Stimulated activated CD8-positive, alpha-beta memory T cell treated with anti-CD3 and anti-CD28 coated beads, Interleukin-4, amount 100 ng/mL, for 48 hours (primary cell): ENCODE measurements around the gene CACNA2D2.
A peak's percentile ranks its signal among the peaks of the same experiment; 100 is the strongest.

Experiments
- DNase-seq: peaks from one replicate; pipeline ENCODE4 v3.0.0-alpha.2; 2020

Gene CACNA2D2

DNA sequence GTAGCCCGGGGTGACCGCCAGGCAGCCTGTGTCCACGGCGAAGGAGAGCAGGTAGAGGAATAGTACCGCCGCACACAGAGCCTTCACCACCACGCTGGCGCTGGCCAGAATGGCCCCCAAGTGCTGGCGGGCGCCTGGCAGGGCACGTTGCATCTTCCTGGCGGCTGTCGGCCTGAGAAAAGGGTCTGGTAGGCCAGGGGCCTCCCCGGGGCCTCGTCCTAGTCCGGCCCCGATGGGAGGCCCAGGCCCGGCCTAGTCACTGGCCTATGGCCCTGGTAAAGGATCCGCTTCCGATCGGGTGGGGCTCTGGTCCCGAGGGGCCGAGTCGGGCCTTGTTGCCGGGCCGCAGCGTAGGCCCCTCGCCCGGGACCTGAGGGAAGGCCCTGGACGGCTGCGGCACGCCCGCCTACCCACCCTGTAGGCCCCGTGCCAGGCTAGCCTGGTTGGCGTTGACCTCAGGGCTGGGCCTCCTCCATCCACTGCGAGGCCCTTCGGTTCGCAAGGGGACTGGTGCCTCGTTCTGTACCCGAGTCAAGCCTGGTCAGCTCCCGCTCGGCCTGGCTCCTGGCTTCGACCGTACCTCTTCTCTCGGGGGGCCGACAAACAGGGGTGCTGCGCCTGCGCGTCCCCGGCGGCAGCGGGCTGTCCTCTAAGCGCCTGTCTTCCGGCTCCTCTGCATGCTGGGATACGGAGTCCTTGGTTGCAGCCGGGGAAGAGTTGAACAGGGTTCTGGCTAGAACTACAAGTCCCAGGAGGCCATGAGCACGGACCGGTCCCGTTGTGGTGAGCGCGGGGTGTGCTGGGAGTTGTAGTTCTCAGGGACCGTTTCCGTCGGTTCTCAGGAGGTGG is 144.3 kb downstream of the CACNA2D2 start, which contains the start of gene TMEM115:
TMEM115 (minus strand) TSS at position 611 of the 849 bp plus-strand sequence; CDS start at position 153, 458 bp downstream.
- DNase-seq = peak; percentile 96

DNA sequence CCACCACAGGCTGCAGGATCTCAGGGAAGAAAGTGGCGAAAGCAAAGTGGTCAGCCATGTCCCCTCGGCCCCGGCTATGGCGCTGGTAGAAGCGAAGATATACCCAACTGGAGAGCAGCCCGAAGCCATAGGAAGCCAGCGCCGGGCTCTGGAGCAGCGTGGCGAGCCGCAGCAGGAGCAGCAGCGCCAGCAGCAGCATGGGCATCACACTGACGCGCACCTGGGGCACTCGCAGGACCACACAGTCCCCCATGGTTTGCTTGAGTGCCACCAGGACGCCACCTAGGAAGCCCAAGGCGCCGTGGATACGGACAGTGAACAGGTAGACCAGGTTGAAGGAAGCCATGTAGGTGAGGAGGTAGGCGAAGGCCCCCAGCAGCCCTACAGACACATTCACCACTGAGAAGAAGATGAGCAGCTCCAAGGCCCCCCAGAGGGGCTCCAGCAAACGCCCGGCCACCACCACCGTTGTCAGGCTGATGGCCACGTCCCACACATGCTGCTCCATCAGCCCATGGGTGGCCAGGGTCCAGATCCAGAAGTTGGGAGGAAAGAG is 145.0 kb downstream of the CACNA2D2 start:
- DNase-seq = no peak

DNA sequence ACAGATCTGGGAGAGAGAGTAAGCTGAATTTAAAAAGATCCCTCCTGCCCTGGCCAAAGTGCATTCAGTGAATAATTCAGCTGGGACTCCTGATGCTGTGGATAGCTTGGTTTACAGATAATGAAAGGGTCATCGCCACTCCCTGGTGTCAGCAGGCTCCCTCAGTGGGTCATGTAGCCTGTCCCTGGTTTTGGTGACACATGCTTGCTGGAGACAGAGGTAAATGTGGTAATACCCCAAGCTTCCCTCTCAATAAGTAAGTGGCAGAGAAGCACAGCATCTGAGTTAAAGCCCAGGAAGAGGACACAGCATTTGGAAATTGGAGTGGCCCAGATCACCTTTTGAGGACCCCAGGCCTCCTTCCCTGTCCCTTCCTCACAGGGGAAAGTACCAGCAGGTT is 146.0 kb downstream of the CACNA2D2 start:
- no peak for DNase-seq

DNA sequence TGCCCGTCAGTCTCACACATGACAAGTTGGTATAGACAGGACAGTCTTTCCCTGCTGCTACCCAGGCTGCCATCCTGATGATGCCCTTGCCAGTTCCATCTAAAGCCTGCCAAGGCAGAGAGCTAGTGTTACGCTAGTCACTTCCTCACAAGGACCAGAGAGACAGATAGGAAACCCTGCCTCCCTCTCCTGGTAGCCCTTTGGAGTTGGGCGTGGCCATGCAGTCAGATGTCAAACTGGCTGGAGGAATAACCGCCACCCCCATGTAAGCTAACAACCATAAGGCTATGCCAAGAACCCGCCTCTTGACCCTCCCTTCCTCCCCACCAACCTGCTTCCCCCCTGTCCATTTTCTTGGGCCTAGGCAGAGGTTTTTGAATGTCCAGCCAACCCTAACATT is 146.9 kb downstream of the CACNA2D2 start:
- DNase-seq = no peak

DNA sequence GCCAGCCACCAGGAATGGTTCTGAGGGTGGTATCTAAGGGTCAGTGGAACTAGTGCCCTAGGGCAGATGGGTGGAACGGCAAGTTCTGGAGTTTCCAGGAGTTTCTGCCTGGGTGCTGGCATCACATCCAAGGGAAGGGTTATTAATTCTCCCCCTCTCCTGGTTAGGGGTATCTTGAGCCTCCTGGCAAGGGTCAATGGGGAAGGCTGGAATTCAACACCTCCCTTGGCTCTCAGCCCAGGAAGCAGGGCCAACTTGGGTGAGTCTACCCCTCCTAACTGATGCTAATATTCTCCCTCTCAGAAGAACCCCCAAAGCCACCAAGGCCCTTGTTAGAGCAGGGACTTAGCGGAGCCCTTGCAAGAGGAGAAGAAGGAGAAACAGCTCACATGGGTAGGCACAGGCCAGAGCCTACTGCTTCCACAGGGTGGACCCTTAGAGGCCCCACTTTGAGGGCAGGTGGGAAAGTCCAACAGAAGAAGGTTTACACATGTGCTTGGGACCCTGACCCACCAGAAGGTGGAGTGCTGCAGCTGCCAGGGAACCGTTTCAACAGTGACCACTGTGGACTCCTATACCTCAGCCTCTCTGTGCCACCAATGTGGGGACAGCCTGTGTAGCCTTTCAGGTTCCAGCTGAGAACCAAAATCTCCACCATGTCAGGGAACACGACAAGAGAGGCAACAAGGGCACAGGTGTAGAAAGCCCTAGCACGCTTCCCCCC is 147.4 kb downstream of the CACNA2D2 start:
- no peak for DNase-seq

DNA sequence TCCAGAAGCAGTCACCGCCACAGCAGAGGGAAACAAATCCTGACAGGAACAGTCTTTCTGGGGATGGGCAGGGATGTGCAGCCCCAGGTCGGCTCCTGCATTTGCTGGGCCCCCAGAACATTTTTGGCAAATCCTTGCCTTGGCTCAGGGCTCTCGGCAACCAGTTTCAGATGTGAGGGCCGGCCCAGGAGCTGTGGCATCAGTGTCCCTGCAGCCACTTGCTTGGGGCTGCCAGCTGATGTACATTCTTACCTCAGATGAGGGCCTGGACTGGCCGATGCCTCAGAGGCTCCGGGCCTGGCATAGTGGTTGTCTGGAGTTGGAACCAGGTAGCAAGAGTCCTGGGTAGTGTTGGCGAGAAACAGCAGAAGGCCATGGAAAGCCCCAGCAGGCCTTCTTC is 148.6 kb downstream of the CACNA2D2 start:
- DNase-seq = no peak

DNA sequence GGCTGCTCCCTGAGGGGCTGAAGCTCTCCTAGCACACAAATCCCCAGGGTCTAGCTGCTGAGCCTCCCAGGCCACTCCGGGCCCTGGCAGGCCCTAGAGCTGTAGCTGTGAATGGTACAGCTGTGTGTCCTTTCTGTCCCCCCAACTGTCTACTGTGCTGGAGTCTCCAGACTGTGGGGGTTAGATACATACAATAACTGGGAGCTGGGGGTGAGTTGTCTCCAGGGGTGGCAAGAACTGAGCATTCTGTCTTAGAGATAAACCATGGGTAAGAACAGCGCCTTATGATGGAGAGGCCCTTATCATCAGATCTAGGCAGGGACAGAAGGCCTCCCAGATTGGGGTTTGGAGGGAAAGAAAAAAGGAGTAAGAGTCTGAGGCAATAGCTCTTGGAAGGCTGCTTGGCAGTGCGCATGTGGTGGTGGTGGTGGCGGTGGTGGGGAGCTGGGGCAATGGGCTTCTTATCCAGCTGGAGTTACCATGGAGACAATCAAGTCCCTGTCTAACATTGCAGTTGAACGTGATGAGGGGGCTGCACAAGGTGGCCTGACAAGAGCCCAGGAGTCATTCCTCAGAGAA is 149.2 kb downstream of the CACNA2D2 start:
- DNase-seq = no peak

DNA sequence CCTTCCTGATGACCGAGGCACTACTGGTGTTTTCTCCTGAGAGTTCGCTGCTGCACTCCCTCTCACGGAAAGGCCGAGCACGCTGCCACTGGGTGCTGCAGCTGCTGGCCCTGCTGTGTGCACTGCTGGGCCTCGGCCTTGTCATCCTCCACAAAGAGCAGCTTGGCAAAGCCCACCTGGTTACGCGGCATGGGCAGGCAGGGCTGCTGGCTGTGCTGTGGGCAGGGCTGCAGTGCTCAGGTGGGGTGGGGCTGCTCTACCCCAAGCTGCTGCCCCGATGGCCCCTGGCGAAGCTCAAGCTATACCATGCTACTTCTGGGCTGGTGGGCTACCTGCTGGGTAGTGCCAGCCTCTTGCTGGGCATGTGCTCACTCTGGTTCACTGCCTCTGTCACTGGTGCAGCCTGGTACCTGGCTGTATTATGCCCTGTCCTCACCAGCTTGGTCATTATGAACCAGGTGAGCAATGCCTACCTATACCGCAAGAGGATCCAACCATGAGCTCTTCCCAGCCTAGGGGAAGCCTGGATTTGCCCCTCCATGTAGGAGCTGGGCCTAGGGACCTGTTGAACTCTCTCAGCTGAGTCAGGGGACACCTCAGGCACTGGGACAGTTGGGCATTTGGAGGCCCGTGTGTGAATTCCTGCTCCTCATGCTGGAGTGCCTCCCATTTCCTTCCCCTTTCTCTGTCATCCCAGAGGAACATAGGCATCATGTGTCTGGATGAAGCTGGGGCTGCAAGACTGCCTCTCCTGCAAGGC is 150.0 kb downstream of the CACNA2D2 start:
- DNase-seq = no peak

DNA sequence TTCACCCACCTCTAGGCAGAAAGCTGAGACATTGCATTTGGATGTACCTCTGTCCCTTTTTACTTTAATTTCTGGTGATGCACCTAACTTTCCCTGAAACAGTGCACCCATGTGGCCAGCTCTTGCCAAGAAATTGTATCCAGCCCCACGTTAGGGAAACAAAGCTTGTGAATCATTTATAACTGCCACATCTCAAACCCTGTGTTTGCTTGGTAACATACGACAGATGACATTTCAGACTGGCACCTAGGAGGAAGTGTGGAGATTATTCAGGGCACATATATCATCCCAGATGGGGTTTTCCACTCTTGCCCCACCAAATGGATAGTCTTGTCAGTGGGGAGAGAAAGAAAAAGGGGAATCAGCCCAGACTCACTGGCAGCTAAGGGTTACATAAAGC is 150.7 kb downstream of the CACNA2D2 start:
- no peak for DNase-seq

DNA sequence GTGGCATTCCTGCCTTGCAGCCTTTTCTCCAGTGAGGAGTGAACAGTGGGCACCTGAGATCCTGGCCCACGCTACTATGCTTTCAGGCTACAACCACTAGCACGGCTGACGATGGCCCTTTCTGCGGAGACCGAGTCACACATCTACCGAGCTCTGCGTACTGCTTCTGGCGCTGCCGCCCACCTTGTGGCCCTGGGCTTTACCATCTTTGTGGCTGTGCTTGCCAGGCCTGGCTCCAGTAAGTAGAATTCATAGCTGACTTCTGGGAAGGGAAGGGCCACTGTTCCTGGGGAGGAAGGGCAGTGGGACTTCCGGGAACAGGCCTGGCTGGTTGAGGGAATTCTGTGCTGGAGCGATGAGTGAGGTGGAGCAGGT is 152.1 kb downstream of the CACNA2D2 start:
- no peak for DNase-seq

DNA sequence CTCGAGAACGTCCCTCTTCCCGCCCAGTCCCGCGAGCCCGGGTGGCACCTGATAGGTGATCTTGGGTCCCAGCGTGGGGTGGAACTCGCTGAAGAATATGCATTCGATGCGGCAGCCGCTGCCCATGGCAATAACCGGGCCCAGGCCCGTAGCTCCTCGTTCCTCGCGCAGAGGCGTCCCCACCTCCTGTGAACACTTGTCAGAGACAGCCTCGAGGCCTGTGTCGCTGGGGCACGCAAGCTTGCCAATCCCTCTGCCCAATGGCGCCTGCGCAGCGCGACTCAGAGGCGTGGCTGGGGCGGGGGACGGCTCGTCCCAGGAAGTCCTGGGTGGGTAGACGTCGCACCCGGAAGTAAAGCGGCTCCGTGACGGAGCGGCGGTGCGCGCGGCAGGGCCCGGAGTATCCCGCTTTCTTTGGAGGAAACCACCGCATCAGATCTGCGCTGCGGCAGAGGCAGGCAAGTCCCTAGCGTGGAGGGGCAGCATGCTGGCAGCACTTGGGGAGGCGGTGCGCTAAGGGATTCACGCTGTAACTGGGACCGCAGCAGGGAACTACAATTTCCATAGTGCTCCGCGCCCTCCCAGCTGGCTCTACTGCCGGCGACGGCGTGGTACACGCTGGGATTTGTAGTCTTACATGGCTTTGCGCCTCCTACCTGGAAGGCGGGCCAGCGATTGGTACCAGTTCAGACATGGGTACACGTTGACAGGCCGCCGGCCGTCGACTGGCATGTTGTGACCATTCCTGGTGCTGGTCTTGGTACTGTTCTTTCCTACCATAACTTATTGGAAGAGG is 152.7 kb downstream of the CACNA2D2 start, which contains the start of the genes CYB561D2 and NPRL2:
CYB561D2 (plus strand) TSS at position 336 of the 796 bp plus-strand sequence. CDS start 572 bp downstream, outside the sequence.
NPRL2 (minus strand) TSS at position 249 of the 796 bp plus-strand sequence; CDS start at position 126, 123 bp downstream.
- peak; percentile 100 for DNase-seq

DNA sequence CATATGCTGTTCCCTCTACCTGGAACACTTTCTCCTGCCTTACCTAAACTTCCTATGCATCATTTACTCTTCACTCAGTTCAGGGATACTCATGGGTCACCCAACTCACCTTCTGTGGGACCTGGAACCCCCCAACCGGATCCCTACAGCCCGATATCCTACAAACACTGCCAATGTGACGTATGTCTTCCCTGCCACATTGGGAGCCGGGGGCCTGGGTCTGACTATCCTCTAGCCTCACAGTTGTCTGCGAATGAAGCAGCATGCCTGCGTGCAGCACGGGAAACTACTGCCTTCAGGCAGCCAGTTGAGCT is 153.3 kb downstream of the CACNA2D2 start:
- no peak for DNase-seq

DNA sequence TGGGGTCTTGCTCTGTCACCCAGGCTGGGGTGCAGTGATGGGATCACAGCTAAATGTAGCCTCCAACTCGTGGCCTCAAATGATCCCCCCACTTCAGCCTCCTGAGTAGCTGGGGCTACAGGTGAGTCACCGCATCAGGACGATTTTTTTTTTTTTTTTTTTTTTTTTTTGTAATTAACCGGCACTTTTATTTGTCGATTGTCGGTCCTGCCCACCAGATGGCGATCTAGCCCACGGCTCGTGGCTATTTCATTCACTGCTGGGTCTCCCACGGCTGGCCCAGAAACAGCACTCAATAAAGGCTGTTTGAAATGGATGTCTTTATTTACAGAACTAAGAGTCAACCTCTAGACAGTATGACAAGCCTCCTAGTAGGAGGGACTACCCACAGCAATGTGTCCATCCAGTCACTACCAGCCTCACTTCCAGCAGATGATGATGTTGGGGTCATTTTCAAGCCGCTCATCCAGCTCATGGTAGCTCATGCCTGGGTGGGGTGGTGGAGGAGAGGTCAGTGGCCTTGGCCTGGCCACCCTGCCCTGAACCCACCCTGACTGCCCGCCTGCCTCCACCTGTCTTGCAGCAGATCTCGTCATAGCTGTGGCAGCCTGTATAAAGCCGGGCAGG is 156.1 kb downstream of the CACNA2D2 start:
- peak; percentile 81 for DNase-seq

DNA sequence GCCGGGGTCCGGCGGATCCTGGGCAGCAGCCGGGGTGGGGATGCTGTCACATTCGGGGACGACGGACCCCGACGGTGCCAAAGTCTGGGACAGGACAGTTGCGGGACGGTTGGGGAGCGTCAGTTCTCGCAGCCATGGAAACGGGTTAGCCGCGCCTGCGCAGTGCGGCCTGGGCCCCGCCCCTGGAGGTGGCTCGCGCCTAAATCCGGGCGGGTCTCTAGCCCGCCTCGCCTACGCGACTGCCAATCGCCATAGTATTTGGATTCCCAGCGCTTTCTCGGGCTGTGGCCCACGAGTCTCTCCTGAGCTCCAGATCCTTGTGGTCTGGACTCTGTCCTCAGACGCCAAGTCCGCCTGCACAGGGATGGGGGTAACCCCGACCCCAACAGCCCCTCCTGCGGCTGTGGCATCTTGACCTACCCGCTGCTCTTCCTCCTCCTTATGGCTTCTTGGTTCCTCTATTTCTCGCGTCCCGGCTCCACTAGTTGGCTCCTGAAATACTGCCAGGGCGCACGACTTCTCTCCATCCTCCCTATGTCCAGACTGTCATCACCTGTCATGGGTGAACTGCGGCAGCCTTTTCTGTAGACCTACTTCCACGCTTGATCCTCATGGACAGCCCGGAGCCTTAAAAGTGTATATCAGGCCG is 157.7 kb downstream of the CACNA2D2 start, which contains the start of gene ZMYND10:
ZMYND10 (minus strand) TSS at position 147 of the 649 bp plus-strand sequence. CDS start 153 bp downstream, outside the sequence.
- peak; percentile 87 for DNase-seq

DNA sequence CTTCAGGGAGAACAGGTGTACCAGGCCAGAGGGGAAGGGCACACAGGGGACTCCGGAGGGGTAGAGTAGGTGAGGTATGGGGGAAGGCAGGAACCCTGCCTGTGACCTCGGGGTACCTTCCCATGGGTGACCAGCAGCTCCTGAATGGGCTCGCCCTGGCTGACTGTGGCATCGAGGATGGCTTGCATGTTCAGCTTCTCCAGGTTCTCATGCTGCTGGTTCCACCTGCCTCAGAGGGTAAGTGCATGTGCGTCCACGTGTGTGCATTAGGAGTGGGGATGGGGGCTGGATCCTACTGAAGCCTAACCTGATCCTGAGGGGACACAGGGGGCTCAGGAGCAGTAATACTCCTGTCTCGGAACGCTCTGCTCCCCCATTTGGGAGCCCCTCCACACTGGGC is 158.4 kb downstream of the CACNA2D2 start:
- no peak for DNase-seq

DNA sequence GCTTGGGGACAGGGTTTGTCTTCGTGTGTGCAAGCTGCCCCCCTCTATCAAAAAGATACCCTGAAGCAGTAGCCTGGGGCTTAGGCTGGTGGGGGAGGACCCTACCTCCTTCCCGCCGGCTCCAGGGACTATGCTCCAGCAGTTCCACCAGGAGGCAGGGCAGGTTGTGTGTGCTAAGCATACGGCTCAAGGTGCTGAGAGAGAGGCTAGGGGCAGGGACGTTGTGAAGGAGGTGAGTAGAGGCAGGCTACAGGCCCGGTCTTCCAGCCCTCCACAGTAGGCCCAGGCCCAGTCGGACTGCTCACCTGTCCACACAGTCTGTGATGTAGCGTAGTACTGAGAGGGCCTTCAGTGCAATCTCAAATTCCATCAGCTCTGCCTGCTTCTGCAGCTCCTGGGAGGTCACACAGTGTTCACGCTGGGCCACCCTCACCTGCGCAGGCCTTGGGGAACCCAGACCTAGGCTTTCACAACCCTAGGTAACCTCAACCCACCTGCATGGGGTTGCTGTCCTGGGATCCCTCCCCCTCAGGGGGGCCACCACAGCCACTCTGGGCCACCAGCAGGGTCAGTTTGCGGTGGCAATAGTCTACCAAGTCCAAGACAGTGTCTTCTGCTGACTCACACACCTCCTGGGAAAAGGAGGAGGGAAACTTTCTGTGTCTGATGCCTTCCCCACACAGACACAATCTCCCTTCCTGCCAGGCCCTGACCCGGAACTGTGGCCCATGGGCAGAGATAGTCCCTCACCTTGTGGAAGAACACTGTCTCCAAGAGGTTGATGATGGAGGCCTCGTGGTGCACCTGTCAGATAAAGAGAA is 160.4 kb downstream of the CACNA2D2 start:
- DNase-seq = no peak

DNA sequence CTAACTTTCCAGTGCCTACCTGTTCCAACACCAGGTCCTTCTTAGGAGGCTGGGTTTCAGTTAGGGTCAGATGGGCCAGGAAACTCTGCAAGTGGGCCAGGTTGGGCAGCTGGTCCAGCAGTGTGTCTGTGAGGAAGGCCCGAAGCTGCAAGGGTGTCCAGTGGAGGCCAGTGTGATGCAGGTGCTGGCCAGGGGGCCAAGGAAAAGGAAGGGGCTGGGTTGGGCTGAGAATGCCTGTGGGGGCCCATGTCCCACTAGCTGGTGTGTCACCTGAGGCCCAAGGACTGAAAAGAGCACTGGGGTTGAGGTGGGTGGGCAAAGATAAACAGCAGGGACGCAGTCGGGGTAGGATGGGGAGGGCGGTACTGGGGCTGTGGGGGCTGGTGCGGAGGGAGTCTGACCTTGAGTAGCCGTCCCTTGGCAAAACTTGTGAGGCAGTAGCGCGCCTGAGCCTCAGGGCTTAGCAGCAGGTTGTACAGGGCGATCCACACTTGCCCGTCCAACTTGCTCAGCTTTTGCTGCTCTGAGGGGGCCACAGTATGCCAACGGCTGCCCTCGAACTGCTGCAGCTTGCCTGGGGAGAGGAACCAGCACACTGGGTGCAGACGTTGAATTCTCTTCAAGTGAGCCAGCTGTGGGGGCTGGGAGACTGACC is 161.3 kb downstream of the CACNA2D2 start:
- DNase-seq = no peak

DNA sequence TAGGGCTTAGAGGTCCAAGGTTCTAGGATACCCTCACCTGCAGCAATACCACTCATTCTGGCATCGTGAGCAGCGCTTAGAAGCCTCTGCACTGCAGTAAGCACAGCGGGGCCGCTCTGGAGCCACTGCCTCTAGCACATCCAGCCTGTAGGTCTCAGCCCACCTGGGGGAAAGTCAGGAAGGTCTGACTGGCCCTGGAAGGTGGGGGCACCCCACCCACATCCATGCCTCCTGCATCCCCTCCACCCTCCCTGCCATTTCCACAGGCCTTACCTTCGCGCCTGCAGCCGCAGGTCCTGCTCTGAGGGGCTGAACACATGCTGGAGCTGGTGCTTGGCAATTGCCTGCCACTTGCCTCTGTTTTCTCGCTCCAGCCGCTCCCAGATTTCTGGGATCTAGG is 161.9 kb downstream of the CACNA2D2 start:
- DNase-seq = no peak
